Large intestine (tissue), 3 donors: ENCODE data around the gene MUC20. TPM values are rescaled to one million over a fixed set of nuclear protein-coding genes. Genes with fewer than 3 reads are reported as not detected.
"Not testable (repeated sequence)": the region's sequence is repeated elsewhere in the genome, so short reads cannot be mapped to it uniquely, and the experiment has no call there.

ENCODE experiments used
- DNase-seq, 2 donors: peaks; one replicate each; pipeline versions ENCODE4 v3.0.0 to v3.0.0-alpha.2; 2013
- H3K27ac ChIP-seq: one replicate; pipeline ENCODE4 v1.5.1; 2013; ENCODE audit warnings: low read length
- H3K27me3 ChIP-seq: 2 replicates; pipeline ENCODE4 v1.6.1; 2013; ENCODE audit warnings: low read length; ENCODE audit not compliant: control insufficient read depth, insufficient read depth
- H3K36me3 ChIP-seq: 2 replicates; pipeline ENCODE4 v1.6.1; 2013; ENCODE audit warnings: low read length; ENCODE audit not compliant: control insufficient read depth, insufficient read depth
- H3K4me1 ChIP-seq: one replicate; pipeline ENCODE4 v1.6.1; 2013; ENCODE audit warnings: low read length; ENCODE audit not compliant: control insufficient read depth, insufficient read depth
- H3K4me3 ChIP-seq: one replicate; pipeline ENCODE4 v1.5.1; 2013; ENCODE audit warnings: low read length
- H3K9me3 ChIP-seq: one replicate; pipeline ENCODE4 v1.6.1; 2013; ENCODE audit warnings: mild to moderate bottlenecking, low read depth, low read length, moderate library complexity; ENCODE audit not compliant: control insufficient read depth
- WGBS: methylation state at CpG from one replicate; pipeline ENCODE4 v1.1.5; 2013; ENCODE audit warnings: low lambda C conversion rate; ENCODE audit not compliant: insufficient coverage; 5-methylcytosine and 5-hydroxymethylcytosine counted together
- polyA plus RNA-seq: library from polyadenylated mRNA; unstranded; fragments of 120-200 nt; gene quantifications from one replicate; pipeline ENCODE4 v1.2.1, GENCODE V29; 2013

The MUC20 gene
- polyA plus RNA-seq, 1 donor: 34.5 TPM

DNA sequence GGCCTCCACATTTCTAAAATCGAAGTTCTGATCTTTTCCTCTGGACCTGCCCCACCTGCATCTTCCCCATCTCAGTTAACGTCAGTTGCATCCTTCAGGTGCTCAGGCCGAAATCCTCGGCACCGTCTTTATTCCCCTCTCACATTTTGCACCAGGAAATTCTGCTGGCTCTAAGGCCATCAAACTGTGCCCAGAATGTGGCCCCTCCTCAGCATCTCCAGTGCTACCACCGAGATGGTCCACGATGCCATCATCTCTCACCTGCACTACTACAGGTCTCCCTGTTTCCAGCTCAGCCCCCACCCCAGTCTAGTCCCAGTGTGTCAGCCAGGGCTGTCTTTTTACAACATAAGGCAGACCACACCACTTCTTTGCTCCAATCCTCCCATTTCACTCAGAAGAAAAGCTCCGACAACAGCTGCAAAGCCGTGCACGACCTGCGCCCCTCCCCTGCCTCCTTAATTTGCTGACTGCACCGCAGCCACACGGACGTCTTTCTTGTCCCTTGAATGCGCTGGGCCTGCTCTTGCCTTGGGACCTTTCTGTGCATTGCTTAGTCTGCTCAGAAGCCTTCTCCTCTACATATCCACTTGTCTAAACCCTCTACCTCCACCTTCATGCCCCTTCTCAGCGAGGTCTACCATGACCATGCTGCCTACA, 14.4 kb downstream of the MUC20 start:
- DNase-seq: no peak
- WGBS: 86% methylated on average over 1 of the region's 16 CpGs
- Histone ChIP-seq H3K27ac (no peak overlapping the region), H3K4me1 (peaks cover under 1% of the 10 kb centered on the region), H3K36me3 (peaks cover 24% of the 10 kb centered on the region), H3K4me3 (no peak overlapping the region), H3K9me3 (no peaks in the 10 kb centered on the region), H3K27me3 (no peaks in the 10 kb centered on the region)

GRCh38 chr3:195736866-195737490, 16.2 kb downstream of the MUC20 start:
- Histone ChIP-seq H3K4me1 (no peaks in the 10 kb centered on the region), H3K9me3 (no peaks in the 10 kb centered on the region)

GRCh38 chr3:195737782-195738181, 17.0 kb downstream of the MUC20 start:
- WGBS: no CpG with 5 or more reads among the region's 6 CpGs
- not testable (repeated sequence) for H3K4me1 ChIP-seq, H3K4me3 ChIP-seq, DNase-seq, H3K9me3 ChIP-seq, H3K27ac ChIP-seq, H3K27me3 ChIP-seq
- H3K36me3 ChIP-seq: peaks cover 13% of the 10 kb centered on the region

More at GRCh38 chr3:195736866-195737490, 16.2 kb downstream of the MUC20 start:
- no CpG with 5 or more reads among the region's 12 CpGs for WGBS
- Histone ChIP-seq H3K27ac (no peak overlapping the region), H3K36me3 (peaks cover 13% of the 10 kb centered on the region), H3K4me3 (no peak overlapping the region), H3K27me3 (no peaks in the 10 kb centered on the region)
- DNase-seq: no peak

DNA sequence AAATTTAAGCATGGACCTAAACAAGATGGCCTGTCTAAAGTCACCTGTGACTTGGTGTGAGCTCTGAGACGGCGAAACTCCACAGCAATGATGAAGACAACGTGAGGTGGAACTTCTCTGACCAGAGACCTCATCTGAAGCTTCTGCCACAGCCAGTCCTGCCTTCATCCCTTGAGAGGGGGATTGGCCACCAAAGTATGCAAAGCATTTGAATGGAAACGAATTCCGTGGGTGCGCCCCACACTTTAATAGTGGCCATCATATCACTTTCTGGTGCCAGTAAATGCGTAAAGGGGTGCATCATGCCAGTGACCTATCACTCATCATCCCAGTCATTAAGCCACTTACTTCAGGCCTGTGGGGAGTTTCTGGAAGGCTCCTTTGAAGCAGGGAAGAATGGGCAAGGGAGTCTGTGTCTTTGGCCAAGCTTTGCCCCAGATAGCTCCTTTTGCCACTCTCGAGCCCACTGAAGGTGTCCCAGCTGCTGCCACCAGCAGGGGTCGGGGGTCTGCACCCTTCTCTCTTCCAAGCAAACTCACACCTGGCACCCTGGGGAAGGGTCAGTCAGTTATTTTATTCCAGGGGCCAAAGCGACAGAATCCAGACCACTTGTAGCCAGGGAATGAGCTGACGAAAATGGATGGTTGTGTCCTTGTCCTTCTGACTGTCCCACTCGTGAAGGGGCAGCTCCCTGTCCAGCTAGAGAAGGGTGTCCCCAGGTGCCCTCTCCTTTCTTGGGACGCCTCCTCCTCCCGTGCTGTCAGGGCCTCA, 17.7 kb downstream of the MUC20 start:
- WGBS: no CpG with 5 or more reads among the region's 14 CpGs
- Histone ChIP-seq H3K36me3 (peaks cover 10% of the 10 kb centered on the region), H3K9me3 (no peaks in the 10 kb centered on the region), H3K4me1 (no peaks in the 10 kb centered on the region), H3K27ac (no peak overlapping the region), H3K4me3 (no peak overlapping the region), H3K27me3 (no peaks in the 10 kb centered on the region)
- DNase-seq: no peak

- Histone ChIP-seq H3K4me1 (no peaks in the 10 kb centered on the region), H3K36me3 (peaks cover 7% of the 10 kb centered on the region)
- no CpG with 5 or more reads among the region's 13 CpGs for WGBS
Observed at GRCh38 chr3:195739561-195740111, 18.9 kb downstream of the MUC20 start.

GRCh38 chr3:195744437-195744836, 23.7 kb downstream of the MUC20 start:
- no peak for DNase-seq
- peaks cover 3% of the 10 kb centered on the region for H3K4me1 ChIP-seq
- H3K4me3 ChIP-seq: no peak overlapping the region
- H3K27ac ChIP-seq: no peak overlapping the region
- WGBS: 80% methylated on average over 4 of the region's 4 CpGs
- H3K27me3 ChIP-seq: no peaks in the 10 kb centered on the region
- H3K36me3 ChIP-seq: peaks cover 8% of the 10 kb centered on the region
- peaks cover 4% of the 10 kb centered on the region for H3K9me3 ChIP-seq

More at GRCh38 chr3:195739561-195740111, 18.9 kb downstream of the MUC20 start:
- DNase-seq: no peak
- no peaks in the 10 kb centered on the region for H3K27me3 ChIP-seq
- H3K4me3 ChIP-seq: no peak overlapping the region
- no peak overlapping the region for H3K27ac ChIP-seq
- no peaks in the 10 kb centered on the region for H3K9me3 ChIP-seq

DNA sequence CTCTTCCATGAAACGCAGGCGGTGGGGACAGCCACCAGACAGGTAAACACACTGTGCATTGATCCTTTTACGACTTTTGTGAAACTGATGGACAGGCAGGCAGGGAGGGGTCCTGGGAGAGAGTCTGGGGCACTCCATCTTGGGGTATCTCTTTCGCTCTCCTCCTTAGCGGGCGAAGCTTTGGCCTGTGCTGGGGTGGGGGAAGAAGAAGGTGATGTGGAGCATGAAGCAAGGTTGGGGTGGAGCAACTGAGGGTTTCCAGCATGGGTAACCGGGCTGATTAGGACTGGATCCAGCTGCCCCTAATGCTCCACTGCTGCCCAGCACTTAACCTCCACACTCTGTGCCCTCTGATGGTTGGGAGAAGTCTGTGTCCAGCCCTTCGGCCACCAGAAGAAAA, 25.6 kb downstream of the MUC20 start:
- H3K4me3 ChIP-seq: no peak overlapping the region
- no peak for DNase-seq
- H3K27ac ChIP-seq: no peak overlapping the region
- H3K36me3 ChIP-seq: peaks cover 8% of the 10 kb centered on the region
- H3K4me1 ChIP-seq: peaks cover 3% of the 10 kb centered on the region
- 100% methylated on average over 1 of the region's 8 CpGs for whole genome bisulfite sequencing
- no peaks in the 10 kb centered on the region for H3K27me3 ChIP-seq
- H3K9me3 ChIP-seq: peaks cover 4% of the 10 kb centered on the region

GRCh38 chr3:195746751-195747150, 26.0 kb downstream of the MUC20 start:
- peaks cover 4% of the 10 kb centered on the region for H3K9me3 ChIP-seq
- H3K27me3 ChIP-seq: no peaks in the 10 kb centered on the region
- no peak overlapping the region for H3K27ac ChIP-seq
- no peak overlapping the region for H3K4me3 ChIP-seq
- WGBS: 100% methylated on average over 1 of the region's 9 CpGs
- H3K36me3 ChIP-seq: peaks cover 8% of the 10 kb centered on the region
- H3K4me1 ChIP-seq: peaks cover 3% of the 10 kb centered on the region
- no peak for DNase-seq

GRCh38 chr3:195748661-195749060, 27.9 kb downstream of the MUC20 start:
- Histone ChIP-seq H3K9me3 (peaks cover 4% of the 10 kb centered on the region), H3K4me3 (no peak overlapping the region), H3K36me3 (peaks cover 8% of the 10 kb centered on the region), H3K27ac (no peak overlapping the region), H3K27me3 (no peaks in the 10 kb centered on the region), H3K4me1 (peaks cover 3% of the 10 kb centered on the region)
- WGBS: 93% methylated on average over 2 of the region's 11 CpGs
- DNase-seq: no peak

DNA sequence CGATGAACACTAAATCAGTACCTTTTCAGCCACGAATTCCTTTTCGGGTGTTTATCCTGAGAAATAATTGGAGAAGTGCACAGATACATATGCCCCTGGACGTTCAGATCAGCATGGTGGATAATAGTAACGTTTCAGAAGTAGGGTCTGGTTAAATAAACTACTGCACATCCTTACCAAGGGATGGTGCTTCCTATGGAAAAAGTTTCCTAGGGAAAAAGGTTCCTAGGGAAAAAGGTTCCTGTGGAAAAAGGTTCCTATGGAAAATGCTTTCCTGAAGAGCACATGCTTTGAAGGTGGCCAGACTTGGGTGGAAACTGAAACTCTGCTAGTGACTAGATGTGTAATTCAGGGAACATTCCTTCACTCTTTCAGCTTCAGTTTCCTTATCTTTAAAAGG, 28.3 kb downstream of the MUC20 start:
- not testable (repeated sequence) for DNase-seq, H3K36me3 ChIP-seq
- 100% methylated on average over 1 of the region's 5 CpGs for WGBS

More for the DNA sequence above, 28.3 kb downstream of the MUC20 start:
- H3K27ac ChIP-seq, H3K27me3 ChIP-seq, H3K4me1 ChIP-seq, H3K9me3 ChIP-seq, H3K4me3 ChIP-seq: not testable (repeated sequence)
